HEK293T (cell line): Measurements from ENCODE around the gene OAS2.

Experiments
- ARNT ChIP-seq: fragments of 450-650 bp; IDR thresholded peaks from 2 replicates; pipeline ENCODE4 v1.6.1; 2017; ENCODE audit warnings: mild to moderate bottlenecking
- BHLHE40 ChIP-seq: fragments of 450-650 bp; IDR thresholded peaks from 2 replicates; pipeline ENCODE4 v1.6.1; 2016; ENCODE audit warnings: mild to moderate bottlenecking, moderate library complexity, borderline replicate concordance
- CTBP1 ChIP-seq: fragments of 450-650 bp; IDR thresholded peaks from 2 replicates; pipeline ENCODE4 v1.6.1; 2016; ENCODE audit warnings: borderline replicate concordance
- ELF4 ChIP-seq: fragments of 450-650 bp; IDR thresholded peaks from 2 replicates; pipeline ENCODE4 v1.6.1; 2017; ENCODE audit warnings: antibody characterized with exemption
- FOXA1 ChIP-seq: fragments of 450-650 bp; IDR thresholded peaks from 2 replicates; pipeline ENCODE4 v1.6.1; 2016; ENCODE audit warnings: mild to moderate bottlenecking
- FOXK2 ChIP-seq: fragments of 450-650 bp; IDR thresholded peaks from 2 replicates; pipeline ENCODE4 v1.6.1; 2016; ENCODE audit warnings: mild to moderate bottlenecking
- FOXM1 ChIP-seq: fragments of 450-650 bp; IDR thresholded peaks from 2 replicates; pipeline ENCODE4 v1.6.1; 2017; ENCODE audit warnings: mild to moderate bottlenecking, borderline replicate concordance
- L3MBTL2 ChIP-seq: fragments of 450-650 bp; conservative IDR thresholded peaks from 2 replicates; pipeline ENCODE4 v1.6.1; 2016; ENCODE audit warnings: mild to moderate bottlenecking
- LEF1 ChIP-seq: fragments of 450-650 bp; IDR thresholded peaks from 2 replicates; pipeline ENCODE4 v1.6.1; 2017; ENCODE audit warnings: mild to moderate bottlenecking, borderline replicate concordance
- NFRKB ChIP-seq: fragments of 450-650 bp; IDR thresholded peaks from 2 replicates; pipeline ENCODE4 v1.6.1; 2016; ENCODE audit warnings: mild to moderate bottlenecking, moderate library complexity
- PKNOX1 ChIP-seq: fragments of 450-650 bp; IDR thresholded peaks from 2 replicates; pipeline ENCODE4 v1.6.1; 2016
- SP1 ChIP-seq: fragments of 450-650 bp; IDR thresholded peaks from 2 replicates; pipeline ENCODE4 v1.6.1; 2017
- SUZ12 ChIP-seq: fragments of 450-650 bp; IDR thresholded peaks from 2 replicates; pipeline ENCODE4 v1.6.1; 2016; ENCODE audit warnings: mild to moderate bottlenecking
- TARDBP ChIP-seq: fragments of 450-650 bp; IDR thresholded peaks from 2 replicates; pipeline ENCODE4 v1.6.1; 2016

GRCh38 chr12:112987561-112987960, 9.2 kb downstream of the OAS2 start:
- no peak for TF ChIP-seq LEF1
- no peak for TF ChIP-seq NFRKB
- TF ChIP-seq BHLHE40 = no peak
- no peak for TF ChIP-seq FOXK2
- TF ChIP-seq TARDBP = no peak
- no peak for TF ChIP-seq FOXM1
- TF ChIP-seq PKNOX1 = no peak
- no peak for TF ChIP-seq CTBP1
- TF ChIP-seq SP1 = no peak
- no peak for TF ChIP-seq SUZ12
- no peak for TF ChIP-seq ARNT
- TF ChIP-seq L3MBTL2 = no peak
- no peak for TF ChIP-seq ELF4
- no peak for TF ChIP-seq FOXA1
